Thymus (tissue), 11 donors: Measurements from ENCODE around the gene ASAP2. TPM values are rescaled to one million over a fixed set of nuclear protein-coding genes. Genes with fewer than 3 reads are reported as not detected.

ENCODE experiments used
- DNase-seq, 9 donors: peaks; one replicate each; pipeline ENCODE4 v3.0.0-alpha.2; 2013; ENCODE audit warnings: low spot score in 9 of 9, low read depth in 6 of 9, missing footprints in 1 of 9
- H3K27ac ChIP-seq, 2 donors: one replicate each; pipeline ENCODE4 v1.5.1; 2013; ENCODE audit warnings: control low read depth in 1 of 2, low read depth in 1 of 2, low read length in 1 of 2, mild to moderate bottlenecking in 1 of 2, moderate library complexity in 1 of 2
- H3K27me3 ChIP-seq, 2 donors: one replicate each; pipeline ENCODE4 v1.5.1; 2013; ENCODE audit warnings: low read length in 1 of 2; ENCODE audit not compliant: control insufficient read depth in 2 of 2, insufficient read depth in 1 of 2
- H3K36me3 ChIP-seq, 2 donors: one replicate each; pipeline ENCODE4 v1.5.1; 2013; ENCODE audit warnings: low read length in 1 of 2, mild to moderate bottlenecking in 1 of 2, moderate library complexity in 1 of 2; ENCODE audit not compliant: control insufficient read depth in 2 of 2, insufficient read depth in 2 of 2
- H3K4me1 ChIP-seq, 2 donors: one replicate each; pipeline ENCODE4 v1.5.1; 2013; ENCODE audit warnings: low read length in 2 of 2; ENCODE audit not compliant: control insufficient read depth in 2 of 2, insufficient read depth in 2 of 2
- H3K4me3 ChIP-seq, 2 donors: one replicate each; pipeline ENCODE4 v1.5.1; 2013; ENCODE audit warnings: low read length in 2 of 2, control low read depth in 1 of 2, mild to moderate bottlenecking in 1 of 2
- H3K9me3 ChIP-seq, 2 donors: one replicate each; pipeline ENCODE4 v1.5.1; 2013; ENCODE audit warnings: low read length in 1 of 2, mild to moderate bottlenecking in 1 of 2; ENCODE audit not compliant: control insufficient read depth in 2 of 2, insufficient read depth in 1 of 2
- WGBS: extraction: QIAGEN DNeasy Blood & Tissue Kit; methylation state at CpG from one replicate; pipeline ENCODE4 v1.1.7; 2013; 5-methylcytosine and 5-hydroxymethylcytosine counted together
- polyA plus RNA-seq: library from polyadenylated mRNA; stranded (reverse); fragments of 200-250 nt; gene quantifications from one replicate; pipeline ENCODE4 v1.2.3, GENCODE V29; 2013
- total RNA-seq: library from RNA; stranded (reverse); fragments of 120-200 nt; gene quantifications from one replicate; pipeline ENCODE4 v1.2.4, GENCODE V29; 2013
- donor health status: healthy.

Gene ASAP2
- total and polyA plus RNA-seq, 2 donors, result 3.3 to 6.7 TPM

GRCh38 chr2:9370746-9371145, 164.1 kb downstream of the ASAP2 start:
- H3K27ac ChIP-seq, result no peak overlapping the region
- H3K4me3 ChIP-seq, result no peak overlapping the region
- DNase-seq, result no peak
- no peaks in the 10 kb centered on the region for H3K27me3 ChIP-seq
- WGBS, result 96% methylated on average over 11 of the region's 11 CpGs
- H3K36me3 ChIP-seq, result no peaks in the 10 kb centered on the region
- no peaks in the 10 kb centered on the region for H3K4me1 ChIP-seq
- H3K9me3 ChIP-seq, result no peaks in the 10 kb centered on the region

DNA sequence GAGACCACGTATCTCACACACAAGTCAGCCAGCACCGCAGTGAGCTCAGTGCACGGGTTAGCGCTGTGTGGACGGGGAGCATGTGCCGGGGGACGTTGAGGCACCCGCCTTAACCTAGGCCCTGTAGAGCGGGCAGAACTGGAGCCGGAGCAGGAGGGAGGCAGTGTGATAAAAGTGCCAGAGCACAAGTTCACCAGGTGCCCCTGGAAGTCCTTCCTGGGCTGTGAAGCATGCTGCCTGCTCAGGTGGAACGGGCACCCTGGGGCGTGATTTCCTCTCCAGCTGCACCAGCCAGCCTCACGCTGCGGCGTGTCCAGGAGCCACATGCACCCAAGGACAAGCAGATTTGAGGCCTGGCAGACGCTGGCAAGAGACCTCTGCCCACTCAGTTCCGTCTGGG, 166.4 kb downstream of the ASAP2 start:
- Histone ChIP-seq H3K4me1 (no peaks in the 10 kb centered on the region), H3K36me3 (no peaks in the 10 kb centered on the region), H3K9me3 (no peaks in the 10 kb centered on the region), H3K27ac (no peak overlapping the region), H3K4me3 (no peak overlapping the region), H3K27me3 (no peaks in the 10 kb centered on the region)
- 96% methylated on average over 17 of the region's 17 CpGs for WGBS
- no peak for DNase-seq

- WGBS, result 98% methylated on average over 6 of the region's 6 CpGs
- no peak for DNase-seq
- H3K9me3 ChIP-seq, result no peaks in the 10 kb centered on the region
- no peak overlapping the region for H3K27ac ChIP-seq
- H3K27me3 ChIP-seq, result no peaks in the 10 kb centered on the region
- H3K36me3 ChIP-seq, result no peaks in the 10 kb centered on the region
- no peak overlapping the region for H3K4me3 ChIP-seq
- H3K4me1 ChIP-seq, result no peaks in the 10 kb centered on the region
Observed at GRCh38 chr2:9373476-9373875, 166.9 kb downstream of the ASAP2 start.

DNA sequence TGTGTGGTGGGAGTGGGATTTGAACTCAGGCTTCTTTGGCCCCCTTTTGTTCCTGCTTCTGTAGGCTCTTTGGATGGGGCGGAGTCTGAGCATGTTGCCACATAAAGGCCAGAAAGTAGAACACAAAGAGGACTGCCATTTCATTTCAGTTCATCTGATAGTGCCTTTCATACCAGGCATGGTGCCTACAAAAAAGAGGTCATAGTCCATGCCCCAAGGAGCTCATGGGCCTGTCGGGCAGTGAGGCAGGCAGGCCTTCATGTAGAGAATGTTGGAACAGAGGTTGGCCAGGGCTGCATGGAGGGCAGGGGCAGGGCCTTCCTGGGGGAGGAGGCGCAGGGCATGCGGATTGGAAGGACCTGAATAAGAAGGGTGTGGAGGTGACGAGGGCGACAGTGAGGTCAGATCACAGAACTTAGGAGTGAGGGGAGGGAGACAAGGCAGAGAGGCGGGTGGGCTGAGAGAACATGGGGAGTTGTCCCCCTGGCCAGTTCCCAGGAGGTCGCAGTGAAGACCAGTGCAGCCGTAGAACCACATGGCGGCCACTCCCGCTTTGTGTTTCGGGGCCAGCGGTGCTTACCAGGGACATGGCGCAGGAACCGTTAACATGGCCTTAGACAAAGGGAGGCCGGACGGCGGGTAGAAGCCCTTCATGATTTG, 167.6 kb downstream of the ASAP2 start:
- H3K4me3 ChIP-seq, result no peak overlapping the region
- no peaks in the 10 kb centered on the region for H3K36me3 ChIP-seq
- WGBS, result 97% methylated on average over 18 of the region's 18 CpGs
- no peak for DNase-seq
- no peak overlapping the region for H3K27ac ChIP-seq
- H3K27me3 ChIP-seq, result no peaks in the 10 kb centered on the region
- H3K9me3 ChIP-seq, result no peaks in the 10 kb centered on the region
- H3K4me1 ChIP-seq, result no peaks in the 10 kb centered on the region

DNA sequence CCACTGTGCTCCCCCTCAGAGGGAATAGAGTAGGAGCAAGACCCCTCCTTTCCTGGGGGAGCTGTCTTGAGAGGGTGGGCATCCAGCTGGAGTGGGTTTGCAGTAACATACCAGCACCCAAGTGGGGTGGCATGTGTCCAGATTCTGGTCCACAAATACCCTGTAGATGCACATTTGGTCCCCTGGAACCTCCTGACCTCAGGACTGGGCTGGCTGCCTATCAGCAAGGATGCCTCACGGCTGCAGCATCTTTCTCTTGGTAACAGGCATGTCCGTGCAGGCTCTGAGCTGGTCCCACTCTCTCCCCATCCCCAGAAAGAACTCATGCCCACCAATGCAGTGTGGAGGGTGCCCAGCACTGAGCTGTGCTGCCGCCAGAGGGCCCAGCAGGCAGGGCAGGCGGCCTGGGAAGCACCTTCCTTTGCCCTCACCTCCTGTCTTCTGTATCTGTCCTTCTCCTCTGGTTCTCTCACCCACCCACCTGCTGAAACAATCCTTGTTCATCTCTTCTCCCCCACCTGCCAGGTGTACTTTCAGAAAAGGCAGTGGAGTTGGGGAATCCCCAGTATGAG, 169.3 kb downstream of the ASAP2 start:
- no peak for DNase-seq
- no peaks in the 10 kb centered on the region for H3K36me3 ChIP-seq
- no peaks in the 10 kb centered on the region for H3K9me3 ChIP-seq

GRCh38 chr2:9377461-9378097, 171.0 kb downstream of the ASAP2 start:
- Histone ChIP-seq H3K4me3 (no peak overlapping the region), H3K27me3 (no peaks in the 10 kb centered on the region), H3K36me3 (no peaks in the 10 kb centered on the region), H3K9me3 (no peaks in the 10 kb centered on the region), H3K27ac (no peak overlapping the region), H3K4me1 (no peaks in the 10 kb centered on the region)
- no peak for DNase-seq
- 77% methylated on average over 9 of the region's 9 CpGs for WGBS

More for the DNA sequence above, 169.3 kb downstream of the ASAP2 start:
- Histone ChIP-seq H3K27ac (no peak overlapping the region), H3K27me3 (no peaks in the 10 kb centered on the region), H3K4me3 (no peak overlapping the region), H3K4me1 (no peaks in the 10 kb centered on the region)
- WGBS, result 80% methylated on average over 4 of the region's 4 CpGs

DNA sequence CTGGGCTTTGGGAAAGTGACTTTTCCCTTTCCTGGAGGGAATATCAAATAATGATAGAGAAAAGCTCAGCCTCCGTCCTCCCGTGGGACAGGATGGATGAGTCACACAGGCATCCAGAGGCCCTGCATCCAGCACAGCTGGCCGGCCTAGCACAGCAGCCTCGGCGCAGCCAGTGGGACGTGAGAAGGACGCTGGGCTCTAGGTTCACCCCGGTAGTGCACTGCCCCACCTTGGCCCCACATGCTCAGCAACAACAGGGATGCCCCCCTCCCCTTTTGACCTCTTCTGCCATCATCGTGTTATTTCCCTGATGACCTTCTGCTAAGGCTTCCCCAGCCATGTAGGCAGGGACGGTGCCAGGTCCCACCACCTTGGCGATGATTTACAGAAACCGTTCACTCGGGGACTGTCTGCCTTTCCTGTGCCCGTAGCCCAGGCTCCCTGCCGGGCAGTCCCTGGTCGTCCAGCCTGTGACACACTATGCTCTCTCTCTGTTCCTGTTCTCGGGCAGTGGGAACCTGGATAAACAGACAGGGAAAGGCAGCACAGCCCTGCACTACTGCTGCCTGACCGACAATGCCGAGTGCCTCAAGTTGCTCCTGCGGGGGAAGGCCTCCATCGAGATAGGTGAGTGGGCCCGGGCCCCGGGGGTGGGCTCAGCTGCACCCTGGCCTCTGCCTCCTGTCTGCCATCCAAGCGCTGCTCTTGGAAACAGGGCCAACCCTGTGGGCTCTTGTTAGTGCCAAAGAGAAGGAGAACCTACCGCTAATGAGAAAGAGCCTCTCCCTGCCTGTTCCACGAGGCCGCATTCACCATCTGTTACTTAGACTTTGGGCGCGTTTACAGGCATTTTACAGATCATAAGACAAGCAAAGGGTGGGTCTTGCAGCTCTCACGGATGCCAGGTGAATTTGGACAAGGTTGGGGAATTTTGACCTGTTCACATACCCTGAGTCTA, 172.1 kb downstream of the ASAP2 start:
- WGBS, result 96% methylated on average over 30 of the region's 30 CpGs
- Histone ChIP-seq H3K36me3 (no peaks in the 10 kb centered on the region), H3K27me3 (no peaks in the 10 kb centered on the region), H3K4me1 (no peaks in the 10 kb centered on the region), H3K27ac (no peak overlapping the region), H3K9me3 (no peaks in the 10 kb centered on the region), H3K4me3 (no peak overlapping the region)
- no peak for DNase-seq

- no peaks in the 10 kb centered on the region for H3K36me3 ChIP-seq
- 97% methylated on average over 5 of the region's 5 CpGs for WGBS
- no peaks in the 10 kb centered on the region for H3K27me3 ChIP-seq
- no peaks in the 10 kb centered on the region for H3K9me3 ChIP-seq
- H3K4me3 ChIP-seq, result no peak overlapping the region
- DNase-seq, result no peak
- no peaks in the 10 kb centered on the region for H3K4me1 ChIP-seq
- H3K27ac ChIP-seq, result no peak overlapping the region
Observed at GRCh38 chr2:9379391-9379755, 172.8 kb downstream of the ASAP2 start.
